ENCODE results near the gene GPR149. TPM values are rescaled to one million over a fixed set of nuclear protein-coding genes. Genes with fewer than 3 reads are reported as not detected.
A peak's percentile ranks its signal among the peaks of the same experiment; 100 is the strongest.

The GPR149 gene
- total RNA-seq, 1 experiment from 2014 or later = not detected

GRCh38 chr3:154316974-154317767, 112.8 kb downstream of the GPR149 start:
- no peak for TF ChIP-seq CTCF (IDR thresholded peaks at IDR 0.05; ENCODE audit: unreplicated experiment)
- no peaks in the 10 kb centered on the region for H3K9me3 Mint-ChIP-seq (ENCODE audit: low read depth, unreplicated experiment)
- CTCF ChIA-PET = no interaction called here
- H3K4me1 Mint-ChIP-seq (ENCODE audit: low read depth, unreplicated experiment) = peaks cover 16% of the 10 kb centered on the region
- H3K27ac Mint-ChIP-seq (ENCODE audit: unreplicated experiment) = peak overlapping the region; percentile 0
- peaks cover 41% of the 10 kb centered on the region for H3K36me3 Mint-ChIP-seq (ENCODE audit: insufficient read depth, unreplicated experiment)
- DNase-seq = no peak
- H3K27me3 Mint-ChIP-seq (ENCODE audit: unreplicated experiment) = no peaks in the 10 kb centered on the region
- BruUV-seq (replicated peaks) = no TSS peak
- no peak overlapping the region for H3K4me3 Mint-ChIP-seq (ENCODE audit: low read depth, unreplicated experiment)
- intact Hi-C loops (cut with micrococcal nuclease; ENCODE audit: unreplicated experiment) = no loop called here

GRCh38 chr3:154314152-154314551, 115.8 kb downstream of the GPR149 start:
- no peak overlapping the region for H3K27ac Mint-ChIP-seq (ENCODE audit: unreplicated experiment)
- H3K4me1 Mint-ChIP-seq (ENCODE audit: low read depth, unreplicated experiment) = peaks cover 22% of the 10 kb centered on the region
- no peak overlapping the region for H3K4me3 Mint-ChIP-seq (ENCODE audit: low read depth, unreplicated experiment)
- CTCF ChIA-PET = interaction anchor here (0.5 to 1.5 kb wide), 2 partner anchors 73 to 1543 kb away, joined by 3 to 4 read pairs; no protein-coding TSS in a partner anchor
- intact Hi-C loops (cut with micrococcal nuclease; ENCODE audit: unreplicated experiment) = no loop called here
- no peak for DNase-seq
- no peaks in the 10 kb centered on the region for H3K27me3 Mint-ChIP-seq (ENCODE audit: unreplicated experiment)
- no peak for TF ChIP-seq CTCF (IDR thresholded peaks at IDR 0.05; ENCODE audit: unreplicated experiment)
- H3K9me3 Mint-ChIP-seq (ENCODE audit: low read depth, unreplicated experiment) = no peaks in the 10 kb centered on the region
- no TSS peak for BruUV-seq (replicated peaks)
- H3K36me3 Mint-ChIP-seq (ENCODE audit: insufficient read depth, unreplicated experiment) = peaks cover 50% of the 10 kb centered on the region

- no TSS peak for BruUV-seq (replicated peaks)
- no peak overlapping the region for H3K4me3 Mint-ChIP-seq (ENCODE audit: low read depth, unreplicated experiment)
- no peaks in the 10 kb centered on the region for H3K9me3 Mint-ChIP-seq (ENCODE audit: low read depth, unreplicated experiment)
- intact Hi-C loops (cut with micrococcal nuclease; ENCODE audit: unreplicated experiment) = no loop called here
- no peak overlapping the region for H3K27ac Mint-ChIP-seq (ENCODE audit: unreplicated experiment)
- DNase-seq = no peak
- CTCF ChIA-PET = no interaction called here
- H3K4me1 Mint-ChIP-seq (ENCODE audit: low read depth, unreplicated experiment) = peaks cover 6% of the 10 kb centered on the region
- peaks cover 72% of the 10 kb centered on the region for H3K36me3 Mint-ChIP-seq (ENCODE audit: insufficient read depth, unreplicated experiment)
- no peak for TF ChIP-seq CTCF (IDR thresholded peaks at IDR 0.05; ENCODE audit: unreplicated experiment)
- no peaks in the 10 kb centered on the region for H3K27me3 Mint-ChIP-seq (ENCODE audit: unreplicated experiment)
Observed at GRCh38 chr3:154310840-154311239, 119.2 kb downstream of the GPR149 start.

- Mint-ChIP-seq H3K27me3 (ENCODE audit: unreplicated experiment) (no peaks in the 10 kb centered on the region), H3K4me3 (ENCODE audit: low read depth, unreplicated experiment) (no peak overlapping the region), H3K9me3 (ENCODE audit: low read depth, unreplicated experiment) (no peaks in the 10 kb centered on the region), H3K36me3 (ENCODE audit: insufficient read depth, unreplicated experiment) (peaks cover 60% of the 10 kb centered on the region), H3K4me1 (ENCODE audit: low read depth, unreplicated experiment) (peaks cover 6% of the 10 kb centered on the region), H3K27ac (ENCODE audit: unreplicated experiment) (no peak overlapping the region)
- no peak for DNase-seq
- intact Hi-C loops (cut with micrococcal nuclease; ENCODE audit: unreplicated experiment) = no loop called here
- no peak for TF ChIP-seq CTCF (IDR thresholded peaks at IDR 0.05; ENCODE audit: unreplicated experiment)
- no TSS peak for BruUV-seq (replicated peaks)
- CTCF ChIA-PET = no interaction called here
Observed at GRCh38 chr3:154307363-154307762, 122.6 kb downstream of the GPR149 start.
